ENCODE measurements around the gene EPGN.

GRCh38 chr4:74311696-74312313, 3.5 kb downstream of the EPGN start:
- 0 out of 2 replicates have a peak, but pooled peaks have one; percentile 19 for TF ChIP-seq CTCF (tag by site-specific recombination; IDR thresholded peaks at IDR 0.05)
- TF ChIP-seq REST (tag by site-specific recombination; IDR thresholded peaks at IDR 0.05) = no peak
- no peak for TF ChIP-seq ZNF146 (tag by site-specific recombination; IDR thresholded peaks at IDR 0.05)
- TF ChIP-seq ZNF561 (tag by site-specific recombination; IDR thresholded peaks at IDR 0.05; ENCODE audit: borderline replicate concordance) = no peak
- no peak for TF ChIP-seq HOXA7 (CRISPR knock-in tag; IDR thresholded peaks at IDR 0.05; ENCODE audit: borderline replicate concordance)
- no peak for TF ChIP-seq ZSCAN18 (tag by site-specific recombination; IDR thresholded peaks at IDR 0.05)
- TF ChIP-seq ZNF433 (tag by site-specific recombination; IDR thresholded peaks at IDR 0.05; ENCODE audit: low read depth) = no peak

Data from HEK293 (cell line).